Osteocyte (in vitro differentiated cells): ENCODE results near the gene GPR150. TPM values are rescaled to one million over a fixed set of nuclear protein-coding genes. Genes with fewer than 3 reads are reported as not detected.

Experiments used
- DNase-seq: peaks from one replicate; pipeline ENCODE4 v3.0.0; 2021; ENCODE audit warnings: mixed read lengths; ENCODE audit not compliant: unreplicated experiment; ENCODE audit errors: extremely low spot score
- H3K27ac Mint-ChIP-seq: one replicate; pipeline ENCODE4 v1.8.0; 2021; ENCODE audit warnings: mild to moderate bottlenecking, mixed read lengths; ENCODE audit not compliant: unreplicated experiment
- H3K27me3 Mint-ChIP-seq: one replicate; pipeline ENCODE4 v1.8.0; 2021; ENCODE audit warnings: mixed read lengths; ENCODE audit not compliant: unreplicated experiment
- H3K36me3 Mint-ChIP-seq: one replicate; pipeline ENCODE4 v1.8.0; 2021; ENCODE audit warnings: mixed read lengths; ENCODE audit not compliant: unreplicated experiment
- H3K4me1 Mint-ChIP-seq: one replicate; pipeline ENCODE4 v1.8.0; 2021; ENCODE audit warnings: mixed read lengths; ENCODE audit not compliant: unreplicated experiment
- H3K4me3 Mint-ChIP-seq: one replicate; pipeline ENCODE4 v1.8.0; 2021; ENCODE audit warnings: mild to moderate bottlenecking, moderate library complexity, mixed read lengths; ENCODE audit not compliant: unreplicated experiment
- H3K9me3 Mint-ChIP-seq: one replicate; pipeline ENCODE4 v1.8.0; 2021; ENCODE audit warnings: mixed read lengths; ENCODE audit not compliant: unreplicated experiment
- CTCF ChIP-seq: fragments of 200-600 bp; sonication (generic); IDR thresholded peaks from 2 replicates; pipeline ENCODE4 v1.5.0; 2021; ENCODE audit warnings: antibody characterized with exemption, mild to moderate bottlenecking, moderate library complexity
- total RNA-seq: library from RNA; stranded (reverse); gene quantifications from 2 replicates; pipeline ENCODE4 v1.2.1, GENCODE V29; 2021

GPR150 gene
- total RNA-seq, 1 donor from 2014 or later = 0.21 TPM

- Mint-ChIP-seq H3K27me3 (no peaks in the 10 kb centered on the region), H3K27ac (no peak overlapping the region), H3K36me3 (no peaks in the 10 kb centered on the region), H3K9me3 (peaks cover 5% of the 10 kb centered on the region), H3K4me3 (peak overlapping the region; percentile 69), H3K4me1 (peaks cover 13% of the 10 kb centered on the region)
- no peak for DNase-seq
- TF ChIP-seq CTCF = no peak
Measured at GRCh38 chr5:95621839-95622629, 2.1 kb downstream of the GPR150 start.

DNA sequence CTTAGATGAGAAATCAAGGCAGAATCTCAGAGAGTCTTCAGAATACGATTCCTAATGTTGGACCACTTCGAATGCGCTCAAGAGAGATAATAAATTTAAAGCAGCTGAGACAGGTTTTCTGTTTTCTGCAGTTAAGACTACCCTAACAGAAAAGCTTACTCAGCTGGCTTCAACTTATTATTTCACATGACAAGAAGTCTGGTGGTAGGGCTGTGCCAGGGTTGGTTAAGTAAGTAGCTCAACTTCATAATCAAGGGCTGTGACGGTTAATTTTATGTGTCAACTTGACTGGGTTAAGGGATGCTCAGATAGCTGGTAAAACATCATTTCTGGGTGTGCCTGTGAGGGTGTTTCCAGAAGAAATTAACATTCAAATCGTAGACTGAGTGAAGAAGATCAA, 3.8 kb downstream of the GPR150 start:
- Mint-ChIP-seq H3K36me3 (no peaks in the 10 kb centered on the region), H3K4me3 (no peak overlapping the region), H3K27me3 (no peaks in the 10 kb centered on the region), H3K27ac (no peak overlapping the region), H3K9me3 (peaks cover 5% of the 10 kb centered on the region), H3K4me1 (peaks cover 13% of the 10 kb centered on the region)
- TF ChIP-seq CTCF = no peak
- DNase-seq = no peak

DNA sequence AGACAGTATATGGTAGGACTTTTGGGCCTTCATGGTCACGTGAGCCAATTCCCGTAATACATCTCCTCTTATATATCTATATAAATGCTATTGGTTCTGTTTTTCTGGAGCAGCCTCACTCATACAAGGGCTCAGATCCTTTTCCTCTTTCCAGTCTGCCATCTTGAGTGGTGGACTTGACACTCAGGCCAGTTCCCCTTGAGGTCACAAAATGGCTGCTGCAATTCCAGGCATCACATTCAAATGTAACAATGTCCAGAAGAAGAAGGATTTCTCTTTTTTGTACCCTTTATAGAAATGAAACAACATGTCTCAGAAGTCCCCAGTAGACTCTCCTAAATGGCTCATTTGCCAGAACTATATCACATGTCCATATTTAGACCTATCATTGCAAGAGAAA, 4.5 kb downstream of the GPR150 start:
- no peak for TF ChIP-seq CTCF
- Mint-ChIP-seq H3K27ac (no peak overlapping the region), H3K4me3 (no peak overlapping the region), H3K4me1 (peaks cover 13% of the 10 kb centered on the region), H3K27me3 (no peaks in the 10 kb centered on the region), H3K36me3 (no peaks in the 10 kb centered on the region), H3K9me3 (peaks cover 5% of the 10 kb centered on the region)
- no peak for DNase-seq

- H3K27ac Mint-ChIP-seq = no peak overlapping the region
- peaks cover 5% of the 10 kb centered on the region for H3K9me3 Mint-ChIP-seq
- H3K27me3 Mint-ChIP-seq = no peaks in the 10 kb centered on the region
- H3K36me3 Mint-ChIP-seq = no peaks in the 10 kb centered on the region
- no peak for DNase-seq
- H3K4me1 Mint-ChIP-seq = peaks cover 12% of the 10 kb centered on the region
- H3K4me3 Mint-ChIP-seq = no peak overlapping the region
- no peak for TF ChIP-seq CTCF
Measured at GRCh38 chr5:95626701-95627100, 6.8 kb downstream of the GPR150 start.

GRCh38 chr5:95627971-95628810, 8.3 kb downstream of the GPR150 start:
- Mint-ChIP-seq H3K4me3 (no peak overlapping the region), H3K27me3 (no peaks in the 10 kb centered on the region), H3K4me1 (peaks cover 16% of the 10 kb centered on the region), H3K9me3 (peaks cover 10% of the 10 kb centered on the region), H3K27ac (no peak overlapping the region), H3K36me3 (no peaks in the 10 kb centered on the region)
- TF ChIP-seq CTCF = no peak
- no peak for DNase-seq
